Right atrium auricular region (tissue), 2 donors: ENCODE results near the gene PTK6. TPM values are rescaled to one million over a fixed set of nuclear protein-coding genes. Genes with fewer than 3 reads are reported as not detected.

Experiments
- DNase-seq: peaks from one replicate; pipeline ENCODE4 v3.0.0-alpha.2; 2019; ENCODE audit warnings: low spot score
- H3K27ac ChIP-seq, 2 donors: fragments of 200-600 bp; sonication (generic); 1 replicate in 1 of 2; 2 replicates in 1 of 2; pipeline ENCODE4 v1.5.1; 2016 to 2019
- H3K27me3 ChIP-seq, 2 donors: fragments of 200-600 bp; sonication (generic); one replicate each; pipeline versions ENCODE4 v1.5.1 to v1.6.0; 2017 to 2019
- H3K36me3 ChIP-seq: fragments of 200-600 bp; sonication (generic); one replicate; pipeline ENCODE4 v1.5.1; 2016
- H3K4me1 ChIP-seq, 2 donors: fragments of 200-600 bp; sonication (generic); one replicate each; pipeline versions ENCODE4 v1.5.1 to v1.6.0; 2017 to 2019
- H3K4me3 ChIP-seq, 2 donors: fragments of 200-600 bp; sonication (generic); 1 replicate in 1 of 2; 2 replicates in 1 of 2; pipeline ENCODE4 v1.5.1; 2017 to 2019; ENCODE audit warnings: mild to moderate bottlenecking in 1 of 2, moderate library complexity in 1 of 2
- H3K9me3 ChIP-seq, 2 donors: fragments of 200-600 bp; sonication (generic); one replicate each; pipeline ENCODE4 v1.5.1; 2019
- CTCF ChIP-seq, 2 donors: fragments of 200-600 bp; sonication (generic); IDR thresholded peaks; one replicate each; pipeline ENCODE4 v1.5.1; 2019; ENCODE audit warnings: antibody characterized with exemption in 2 of 2
- total RNA-seq, 2 donors: library from RNA; depleted of rRNA; stranded (reverse); fragments of >200 nt; gene quantifications; one replicate each; pipeline ENCODE4 v1.1.0, GENCODE V29; 2016

PTK6 gene
- total RNA-seq, 2 donors from 2014 or later, result not detected

- Histone ChIP-seq H3K4me3 (no peak overlapping the region), H3K4me1 (no peaks in the 10 kb centered on the region), H3K27ac (no peak overlapping the region), H3K27me3 (no peaks in the 10 kb centered on the region), H3K36me3 (no peaks in the 10 kb centered on the region), H3K9me3 (no peaks in the 10 kb centered on the region)
- no peak for TF ChIP-seq CTCF (IDR thresholded peaks at IDR 0.05)
- DNase-seq, result no peak
Observed at GRCh38 chr20:63529861-63530787, 7.1 kb downstream of the PTK6 start.

GRCh38 chr20:63529180-63529860 lies 7.9 kb downstream of the PTK6 start:
- Histone ChIP-seq H3K4me1 (no peaks in the 10 kb centered on the region), H3K27me3 (no peaks in the 10 kb centered on the region), H3K4me3 (no peak overlapping the region), H3K27ac (no peak overlapping the region), H3K36me3 (no peaks in the 10 kb centered on the region), H3K9me3 (no peaks in the 10 kb centered on the region)
- no peak for TF ChIP-seq CTCF (IDR thresholded peaks at IDR 0.05)
- DNase-seq, result no peak

GRCh38 chr20:63527184-63527583 lies 10.0 kb downstream of the PTK6 start:
- H3K9me3 ChIP-seq, result no peaks in the 10 kb centered on the region
- H3K36me3 ChIP-seq, result no peaks in the 10 kb centered on the region
- no peak overlapping the region for H3K4me3 ChIP-seq
- DNase-seq, result no peak
- H3K27ac ChIP-seq, result no peak overlapping the region
- no peaks in the 10 kb centered on the region for H3K27me3 ChIP-seq
- H3K4me1 ChIP-seq, result peaks cover 0 to 11% of the 10 kb centered on the region in 2 donors
- no peak for TF ChIP-seq CTCF (IDR thresholded peaks at IDR 0.05)

- no peak overlapping the region for H3K27ac ChIP-seq
- TF ChIP-seq CTCF (IDR thresholded peaks at IDR 0.05), result no peak
- H3K36me3 ChIP-seq, result no peaks in the 10 kb centered on the region
- no peak for DNase-seq
- no peaks in the 10 kb centered on the region for H3K27me3 ChIP-seq
- H3K4me3 ChIP-seq, result no peak overlapping the region
- no peaks in the 10 kb centered on the region for H3K9me3 ChIP-seq
- H3K4me1 ChIP-seq, result peaks cover 0 to 22% of the 10 kb centered on the region in 2 donors
Observed at GRCh38 chr20:63525971-63526370, 11.2 kb downstream of the PTK6 start.

- no peaks in the 10 kb centered on the region for H3K27me3 ChIP-seq
- no peaks in the 10 kb centered on the region for H3K36me3 ChIP-seq
- TF ChIP-seq CTCF (IDR thresholded peaks at IDR 0.05), result no peak
- no peak overlapping the region for H3K27ac ChIP-seq
- no peak overlapping the region for H3K4me3 ChIP-seq
- peaks cover 0 to 22% of the 10 kb centered on the region in 2 donors for H3K4me1 ChIP-seq
- no peak for DNase-seq
- no peaks in the 10 kb centered on the region for H3K9me3 ChIP-seq
Observed at GRCh38 chr20:63525185-63525584, 12.0 kb downstream of the PTK6 start.
